Measurements from ENCODE around the gene RAI2. TPM values are rescaled to one million over a fixed set of nuclear protein-coding genes. Genes with fewer than 3 reads are reported as not detected.

The RAI2 gene
- total and polyA plus RNA-seq, 7 experiments from 2014 or later, result 0.96 to 2.8 (median 1.9) TPM; not detected in 1

DNA sequence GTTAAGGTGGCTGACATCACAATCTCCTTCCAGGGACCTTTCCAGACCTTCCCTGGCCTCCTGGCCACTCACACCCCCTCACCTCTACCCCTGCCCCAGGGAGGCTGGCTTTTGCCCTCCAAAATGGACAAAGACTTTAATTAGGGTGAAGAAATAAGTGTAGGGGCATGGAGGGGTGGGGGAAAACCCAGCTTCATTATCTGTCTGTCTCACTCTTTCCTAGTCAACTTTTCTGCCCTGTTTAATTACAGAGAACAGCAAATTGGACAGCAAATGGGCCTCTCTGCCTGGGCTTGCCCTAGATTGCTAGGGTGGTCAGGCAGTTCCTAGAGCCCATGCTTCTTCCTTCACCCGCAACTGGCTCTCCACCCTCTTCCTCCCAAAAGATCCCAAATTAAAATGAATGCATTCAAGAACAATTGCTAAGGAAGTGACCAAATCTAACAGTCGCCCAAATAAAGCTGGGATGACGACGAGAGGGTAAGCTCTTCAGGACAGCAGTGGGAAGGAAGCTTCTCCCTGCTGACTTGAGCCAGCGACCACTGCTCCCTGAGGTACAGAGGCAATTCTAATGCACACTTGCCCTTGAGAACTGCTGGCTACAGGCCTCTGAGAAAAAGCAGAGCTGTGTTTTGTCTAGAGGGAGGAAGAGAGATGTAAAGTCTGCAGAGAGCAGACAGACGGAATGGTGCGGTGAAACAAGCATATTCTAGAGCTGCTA lies 12.4 kb downstream of the RAI2 start:
- Mint-ChIP-seq H3K36me3 (peaks cover 0 to 4% (median 0%) of the 10 kb centered on the region in 5 donors), H3K4me1 (no peaks in the 10 kb centered on the region), H3K27me3 (peaks cover 0 to 4% (median 0%) of the 10 kb centered on the region in 5 donors), H3K9me3 (no peaks in the 10 kb centered on the region), H3K4me3 (no peak overlapping the region), H3K27ac (no peak overlapping the region)
- no peak for ATAC-seq
- H3K27ac ChIP-seq (ENCODE audit: low read depth, low read length), result no peak overlapping the region
- H3K4me1 ChIP-seq (ENCODE audit: control insufficient read depth in 2 of 2, insufficient read depth in 2 of 2, low read length in 2 of 2), result no peaks in the 10 kb centered on the region
- ChIA-PET CTCF (interaction anchor here (0.7 kb wide), 1 partner anchor 107 kb away, joined by 3 read pairs; no protein-coding TSS in a partner anchor), POLR2A (no interaction called here)
- H3K9me3 ChIP-seq (ENCODE audit: control insufficient read depth in 2 of 3, low read length in 3 of 3), result no peaks in the 10 kb centered on the region
- DNase-seq, result no peak
- H3K4me3 ChIP-seq (ENCODE audit: low read length), result no peak overlapping the region
- H3K36me3 ChIP-seq (ENCODE audit: control insufficient read depth in 2 of 3, insufficient read depth in 3 of 3, low read length in 3 of 3), result no peaks in the 10 kb centered on the region
- intact Hi-C loops (cut with micrococcal nuclease), result no loop called here
- H3K27me3 ChIP-seq (ENCODE audit: control insufficient read depth in 2 of 2, insufficient read depth in 2 of 2, low read length in 2 of 2), result no peaks in the 10 kb centered on the region

DNA sequence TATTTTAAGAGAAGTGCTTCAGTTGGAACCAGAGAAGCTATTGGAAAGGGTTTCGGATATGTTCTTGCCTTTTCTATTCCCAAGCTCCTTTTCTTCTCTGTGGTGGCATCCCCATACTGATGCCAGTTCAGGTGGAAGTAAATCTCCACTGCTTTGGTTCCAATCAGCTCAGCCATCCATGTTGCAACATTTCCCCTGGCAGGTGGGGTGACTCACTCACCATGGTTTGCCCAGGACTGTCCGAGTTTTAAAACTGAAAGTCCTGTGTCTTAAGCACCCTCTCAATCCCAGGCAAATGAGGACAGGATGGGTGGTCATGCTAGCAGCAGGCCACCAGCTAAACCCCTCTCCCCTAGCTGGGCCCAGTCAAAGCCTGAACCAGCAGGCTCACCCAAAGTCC lies 15.1 kb downstream of the RAI2 start:
- Histone ChIP-seq H3K27ac (ENCODE audit: low read depth, low read length) (no peak overlapping the region), H3K36me3 (ENCODE audit: control insufficient read depth in 2 of 3, insufficient read depth in 3 of 3, low read length in 3 of 3) (no peaks in the 10 kb centered on the region), H3K9me3 (ENCODE audit: control insufficient read depth in 2 of 3, low read length in 3 of 3) (no peaks in the 10 kb centered on the region), H3K27me3 (ENCODE audit: control insufficient read depth in 2 of 2, insufficient read depth in 2 of 2, low read length in 2 of 2) (no peaks in the 10 kb centered on the region), H3K4me1 (ENCODE audit: control insufficient read depth in 2 of 2, insufficient read depth in 2 of 2, low read length in 2 of 2) (no peaks in the 10 kb centered on the region), H3K4me3 (ENCODE audit: low read length) (no peak overlapping the region)
- Mint-ChIP-seq H3K4me1 (peaks cover 0 to 2% (median 0%) of the 10 kb centered on the region in 7 donors), H3K27ac (no peak overlapping the region), H3K4me3 (no peak overlapping the region), H3K27me3 (no peaks in the 10 kb centered on the region), H3K9me3 (no peaks in the 10 kb centered on the region), H3K36me3 (peaks cover 0 to 4% (median 0%) of the 10 kb centered on the region in 5 donors)
- POLR2A ChIA-PET, result no interaction called here
- CTCF ChIA-PET, result no interaction called here
- ATAC-seq (no peak), DNase-seq (no peak)
- intact Hi-C loops (cut with micrococcal nuclease), result no loop called here

DNA sequence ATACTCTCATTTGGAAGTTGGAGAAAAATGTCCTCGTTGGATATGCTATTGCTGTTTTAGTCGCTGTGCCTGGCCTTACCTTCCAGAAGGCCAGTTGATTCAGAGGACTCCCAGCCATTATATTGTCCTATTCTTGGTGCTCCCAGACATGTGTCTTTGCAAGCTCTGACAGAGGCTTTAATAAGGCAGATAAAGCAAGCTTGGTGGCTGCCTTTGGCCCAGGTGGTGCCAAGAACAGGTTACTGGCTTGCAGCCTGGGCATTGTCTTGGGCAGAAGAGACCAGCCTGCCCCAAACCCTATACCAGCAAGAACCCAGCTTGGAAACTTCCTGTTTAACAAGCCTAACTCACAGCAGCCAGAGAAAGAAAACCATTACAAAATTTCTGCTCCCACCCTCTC lies 16.9 kb downstream of the RAI2 start:
- Histone ChIP-seq H3K9me3 (ENCODE audit: control insufficient read depth in 2 of 3, low read length in 3 of 3) (no peaks in the 10 kb centered on the region), H3K27ac (ENCODE audit: low read depth, low read length) (no peak overlapping the region), H3K4me3 (ENCODE audit: low read length) (no peak overlapping the region), H3K27me3 (ENCODE audit: control insufficient read depth in 2 of 2, insufficient read depth in 2 of 2, low read length in 2 of 2) (no peaks in the 10 kb centered on the region), H3K4me1 (ENCODE audit: control insufficient read depth in 2 of 2, insufficient read depth in 2 of 2, low read length in 2 of 2) (no peaks in the 10 kb centered on the region), H3K36me3 (ENCODE audit: control insufficient read depth in 2 of 3, insufficient read depth in 3 of 3, low read length in 3 of 3) (no peaks in the 10 kb centered on the region)
- intact Hi-C loops (cut with micrococcal nuclease), result no loop called here
- H3K36me3 Mint-ChIP-seq, result no peaks in the 10 kb centered on the region
- H3K4me1 Mint-ChIP-seq, result peaks cover 0 to 2% (median 0%) of the 10 kb centered on the region in 7 donors
- H3K27ac Mint-ChIP-seq, result no peak overlapping the region
- no peak overlapping the region for H3K4me3 Mint-ChIP-seq
- ATAC-seq, result no peak
- no peak for DNase-seq
- H3K27me3 Mint-ChIP-seq, result no peaks in the 10 kb centered on the region
- H3K9me3 Mint-ChIP-seq, result peaks cover 0 to 2% (median 0%) of the 10 kb centered on the region in 11 donors
- POLR2A ChIA-PET, result no interaction called here
- CTCF ChIA-PET, result no interaction called here

DNA sequence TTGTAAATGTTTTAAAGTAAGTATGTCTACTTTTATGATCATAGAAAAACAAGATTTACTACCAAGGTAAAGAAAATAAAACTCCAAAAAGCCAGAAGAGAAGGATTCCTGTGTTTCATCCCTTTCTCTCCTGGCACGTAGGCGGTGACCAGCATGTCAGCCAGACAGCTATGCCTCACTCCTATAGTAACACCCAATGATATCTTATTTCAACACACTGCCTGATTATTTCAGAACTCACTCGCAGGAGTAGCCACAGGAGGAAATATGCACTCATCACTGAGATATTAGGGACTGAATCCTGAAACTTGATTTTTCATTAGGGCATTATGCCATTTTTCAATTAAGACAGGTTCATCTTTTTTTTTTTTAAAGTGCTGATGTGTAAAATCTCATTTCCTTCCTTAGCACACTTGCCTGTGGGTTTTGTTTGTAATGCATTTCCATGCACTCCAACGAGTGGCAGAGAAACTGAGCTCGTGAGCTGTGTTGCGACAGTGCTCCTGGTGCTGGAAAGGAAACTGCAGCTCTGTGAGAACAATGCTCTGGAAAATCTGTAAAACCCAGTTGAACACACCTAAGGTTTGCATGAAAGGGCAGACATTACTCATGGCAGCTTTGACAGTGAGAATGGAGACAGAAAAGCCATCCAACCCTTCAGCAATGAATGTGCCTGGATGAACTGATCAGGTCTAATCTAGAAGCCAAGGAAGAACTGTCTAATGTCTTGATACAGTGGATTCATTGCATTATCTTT lies 18.2 kb downstream of the RAI2 start:
- H3K9me3 Mint-ChIP-seq, result peaks cover 0 to 2% (median 0%) of the 10 kb centered on the region in 11 donors
- DNase-seq, result no peak
- H3K27me3 ChIP-seq (ENCODE audit: control insufficient read depth in 2 of 2, insufficient read depth in 2 of 2, low read length in 2 of 2), result no peaks in the 10 kb centered on the region
- H3K9me3 ChIP-seq (ENCODE audit: control insufficient read depth in 2 of 3, low read length in 3 of 3), result no peaks in the 10 kb centered on the region
- no peak for ATAC-seq
- H3K4me1 Mint-ChIP-seq, result peaks cover 0 to 4% (median 0%) of the 10 kb centered on the region in 7 donors
- intact Hi-C loops (cut with micrococcal nuclease), result no loop called here
- H3K4me3 ChIP-seq (ENCODE audit: low read length), result no peak overlapping the region
- no peaks in the 10 kb centered on the region for H3K4me1 ChIP-seq (ENCODE audit: control insufficient read depth in 2 of 2, insufficient read depth in 2 of 2, low read length in 2 of 2)
- H3K27ac ChIP-seq (ENCODE audit: low read depth, low read length), result no peak overlapping the region
- no peak overlapping the region for H3K4me3 Mint-ChIP-seq
- POLR2A ChIA-PET, result no interaction called here
- no peaks in the 10 kb centered on the region for H3K36me3 Mint-ChIP-seq
- H3K27ac Mint-ChIP-seq, result no peak overlapping the region
- H3K36me3 ChIP-seq (ENCODE audit: control insufficient read depth in 2 of 3, insufficient read depth in 3 of 3, low read length in 3 of 3), result no peaks in the 10 kb centered on the region
- CTCF ChIA-PET, result no interaction called here
- no peaks in the 10 kb centered on the region for H3K27me3 Mint-ChIP-seq

DNA sequence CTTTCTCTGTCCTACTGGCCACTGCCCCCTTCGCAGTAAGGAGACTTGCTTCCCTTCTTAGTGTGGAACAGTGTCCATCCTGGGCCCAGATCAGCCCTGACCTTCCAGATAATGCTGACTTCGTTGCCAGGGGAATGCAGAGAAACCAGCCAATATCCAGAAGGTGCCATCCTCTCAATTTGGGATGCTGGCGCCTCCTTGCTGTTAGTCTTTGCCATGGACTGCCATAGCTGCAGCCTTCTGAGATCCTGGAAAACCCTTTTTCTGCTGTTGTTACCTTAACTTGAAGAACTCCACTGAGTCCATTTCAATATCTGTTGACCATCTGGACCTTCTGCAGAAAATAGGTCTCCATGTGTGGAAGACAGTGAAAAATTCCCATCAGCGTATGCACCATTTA lies 21.8 kb downstream of the RAI2 start:
- intact Hi-C loops (cut with micrococcal nuclease), result no loop called here
- Histone ChIP-seq H3K27me3 (ENCODE audit: control insufficient read depth in 2 of 2, insufficient read depth in 2 of 2, low read length in 2 of 2) (no peaks in the 10 kb centered on the region), H3K9me3 (ENCODE audit: control insufficient read depth in 2 of 3, low read length in 3 of 3) (no peaks in the 10 kb centered on the region), H3K4me3 (ENCODE audit: low read length) (no peak overlapping the region), H3K36me3 (ENCODE audit: control insufficient read depth in 2 of 3, insufficient read depth in 3 of 3, low read length in 3 of 3) (no peaks in the 10 kb centered on the region), H3K4me1 (ENCODE audit: control insufficient read depth in 2 of 2, insufficient read depth in 2 of 2, low read length in 2 of 2) (no peaks in the 10 kb centered on the region), H3K27ac (ENCODE audit: low read depth, low read length) (no peak overlapping the region)
- DNase-seq (no peak), ATAC-seq (no peak)
- Mint-ChIP-seq H3K27me3 (peaks cover 0 to 3% (median 0%) of the 10 kb centered on the region in 5 donors), H3K36me3 (no peaks in the 10 kb centered on the region), H3K9me3 (peaks cover 0 to 2% (median 0%) of the 10 kb centered on the region in 11 donors), H3K4me3 (no peak overlapping the region), H3K27ac (no peak overlapping the region), H3K4me1 (peaks cover 0 to 4% (median 0%) of the 10 kb centered on the region in 7 donors)
- ChIA-PET CTCF (no interaction called here), POLR2A (no interaction called here)

DNA sequence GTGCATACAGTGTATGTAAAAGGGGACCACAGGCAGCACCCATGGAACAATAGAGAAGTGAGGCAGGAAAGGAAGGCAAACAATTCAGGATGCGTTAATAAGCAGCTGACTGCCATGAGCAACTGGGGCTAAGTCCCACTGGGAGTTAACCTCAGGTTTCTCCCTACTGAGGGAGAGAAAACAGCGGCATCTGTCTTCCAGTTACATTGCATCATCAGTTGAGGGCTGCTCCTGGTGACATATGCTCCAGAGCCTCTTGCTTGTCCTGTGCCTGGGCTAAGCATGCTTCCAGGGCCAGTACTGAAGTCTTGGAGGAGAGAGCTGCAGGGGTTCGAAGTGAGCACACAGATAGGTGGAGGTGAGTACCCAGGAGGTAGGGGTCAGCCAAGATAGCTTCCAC lies 24.3 kb downstream of the RAI2 start:
- intact Hi-C loops (cut with micrococcal nuclease), result no loop called here
- POLR2A ChIA-PET, result no interaction called here
- H3K4me3 Mint-ChIP-seq, result no peak overlapping the region
- H3K36me3 Mint-ChIP-seq, result no peaks in the 10 kb centered on the region
- H3K4me1 ChIP-seq (ENCODE audit: control insufficient read depth in 2 of 2, insufficient read depth in 2 of 2, low read length in 2 of 2), result no peaks in the 10 kb centered on the region
- no peaks in the 10 kb centered on the region for H3K36me3 ChIP-seq (ENCODE audit: control insufficient read depth in 2 of 3, insufficient read depth in 3 of 3, low read length in 3 of 3)
- H3K27ac Mint-ChIP-seq, result no peak overlapping the region
- H3K27ac ChIP-seq (ENCODE audit: low read depth, low read length), result no peak overlapping the region
- no peaks in the 10 kb centered on the region for H3K9me3 ChIP-seq (ENCODE audit: control insufficient read depth in 2 of 3, low read length in 3 of 3)
- H3K27me3 ChIP-seq (ENCODE audit: control insufficient read depth in 2 of 2, insufficient read depth in 2 of 2, low read length in 2 of 2), result no peaks in the 10 kb centered on the region
- peaks cover 0 to 4% (median 0%) of the 10 kb centered on the region in 7 donors for H3K4me1 Mint-ChIP-seq
- peaks cover 0 to 3% (median 0%) of the 10 kb centered on the region in 5 donors for H3K27me3 Mint-ChIP-seq
- CTCF ChIA-PET, result no interaction called here
- H3K4me3 ChIP-seq (ENCODE audit: low read length), result no peak overlapping the region
- DNase-seq, result no peak
- no peak for ATAC-seq
- peaks cover 0 to 2% (median 0%) of the 10 kb centered on the region in 11 donors for H3K9me3 Mint-ChIP-seq

DNA sequence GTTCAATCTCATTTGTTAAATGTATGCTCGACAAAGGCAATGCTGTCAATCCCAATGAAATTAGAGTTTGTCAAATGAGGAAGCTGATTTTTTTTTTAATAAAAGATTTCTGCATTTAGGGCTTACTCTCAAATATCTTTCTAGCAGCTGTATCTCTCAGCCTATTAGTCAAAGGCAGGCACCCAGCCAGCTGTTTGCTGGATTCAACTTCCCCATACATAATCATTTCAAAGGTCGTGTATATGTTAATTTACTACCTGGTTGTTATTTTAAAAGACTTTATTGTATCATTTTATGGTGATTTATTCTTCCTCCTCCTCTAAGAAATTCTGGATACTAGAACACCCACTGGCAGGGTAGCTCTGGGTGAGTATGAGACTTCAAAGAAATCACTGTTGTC lies 27.1 kb downstream of the RAI2 start:
- ATAC-seq, result no peak
- ChIA-PET POLR2A (no interaction called here), CTCF (no interaction called here)
- H3K27me3 ChIP-seq (ENCODE audit: control insufficient read depth in 2 of 2, insufficient read depth in 2 of 2, low read length in 2 of 2), result no peaks in the 10 kb centered on the region
- H3K4me1 Mint-ChIP-seq, result peaks cover 0 to 4% (median 0%) of the 10 kb centered on the region in 7 donors
- H3K4me3 Mint-ChIP-seq, result no peak overlapping the region
- no peaks in the 10 kb centered on the region for H3K9me3 ChIP-seq (ENCODE audit: control insufficient read depth in 2 of 3, low read length in 3 of 3)
- H3K4me1 ChIP-seq (ENCODE audit: control insufficient read depth in 2 of 2, insufficient read depth in 2 of 2, low read length in 2 of 2), result no peaks in the 10 kb centered on the region
- no peak for DNase-seq
- no peak overlapping the region for H3K27ac Mint-ChIP-seq
- no peaks in the 10 kb centered on the region for H3K9me3 Mint-ChIP-seq
- no peaks in the 10 kb centered on the region for H3K36me3 ChIP-seq (ENCODE audit: control insufficient read depth in 2 of 3, insufficient read depth in 3 of 3, low read length in 3 of 3)
- no peak overlapping the region for H3K4me3 ChIP-seq (ENCODE audit: low read length)
- H3K27me3 Mint-ChIP-seq, result peaks cover 0 to 5% (median 0%) of the 10 kb centered on the region in 5 donors
- no peaks in the 10 kb centered on the region for H3K36me3 Mint-ChIP-seq
- H3K27ac ChIP-seq (ENCODE audit: low read depth, low read length), result no peak overlapping the region
- intact Hi-C loops (cut with micrococcal nuclease), result no loop called here
